Embryonic facial prominence (tissue), 1 donor: Measurements from ENCODE around the gene KRT75.
"Not testable (repeated sequence)": the region's sequence is repeated elsewhere in the genome, so short reads cannot be mapped to it uniquely, and the experiment has no call there.

Experiments used
- DNase-seq: peaks from one replicate; pipeline ENCODE4 v3.0.0-alpha.2; 2016; ENCODE audit errors: extremely low spot score

Gene KRT75

DNA sequence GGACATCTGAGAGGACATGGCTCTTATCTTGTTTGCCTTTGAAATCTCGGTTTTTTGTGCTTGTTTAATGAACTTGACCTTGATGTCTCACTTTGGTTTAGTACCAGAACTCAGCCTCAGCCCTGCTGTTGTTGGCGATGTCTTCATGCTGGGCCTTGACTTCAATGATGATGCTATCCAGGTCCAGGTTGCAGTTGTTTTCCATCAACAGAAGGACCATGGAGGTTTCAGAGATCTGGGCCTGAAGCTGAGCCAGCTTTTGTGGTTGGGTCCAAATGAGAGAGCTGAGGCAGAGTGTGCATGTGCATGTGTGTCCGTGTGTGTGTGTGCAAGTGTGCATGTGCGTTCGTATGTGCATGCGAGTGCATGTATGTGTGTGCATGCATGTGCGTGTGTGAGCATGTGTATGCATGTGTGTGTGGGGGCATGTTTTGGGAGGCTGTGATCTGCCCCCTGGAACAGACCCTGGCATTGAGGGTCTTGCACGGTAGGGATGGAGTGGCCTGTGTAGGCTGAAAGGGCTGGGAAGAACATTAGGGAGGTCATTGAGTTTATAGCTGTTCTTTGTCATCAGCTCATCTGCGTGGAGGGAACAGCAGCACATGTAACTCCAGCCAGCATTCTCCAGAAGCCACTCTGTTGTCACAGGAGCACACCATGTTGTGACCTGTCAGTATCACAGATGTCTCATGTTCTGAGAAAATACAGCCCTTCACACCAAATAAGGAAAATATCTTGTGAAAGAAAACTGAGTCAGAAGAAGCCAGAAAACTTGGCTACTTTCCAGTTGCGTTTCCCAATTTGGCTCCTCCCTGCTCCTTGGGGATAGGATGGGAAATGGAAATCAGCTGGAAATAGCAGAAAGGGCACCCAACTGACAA is 18.1 kb downstream of the KRT75 start:
- DNase-seq, result no peak

DNA sequence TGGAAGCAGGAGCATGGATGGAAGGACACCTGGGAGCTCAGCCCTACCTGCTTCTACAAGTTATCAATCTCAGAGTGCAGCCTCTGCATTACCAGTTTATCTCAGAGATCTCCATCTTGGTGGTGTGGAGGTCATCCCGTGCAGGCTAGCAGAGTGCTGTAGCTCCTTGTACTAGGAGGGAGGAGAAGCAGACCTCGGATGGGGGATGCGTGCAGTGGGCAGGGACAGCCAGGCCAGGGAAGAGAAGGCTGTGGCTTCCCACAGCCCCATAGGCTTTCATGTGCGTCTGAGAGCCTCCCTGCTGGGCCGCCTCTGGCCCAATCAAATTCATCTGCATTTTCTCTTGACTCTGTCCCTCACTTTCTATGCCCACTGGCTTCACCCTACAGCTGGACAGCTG is 19.2 kb downstream of the KRT75 start:
- no peak for DNase-seq

- DNase-seq, result no peak
Observed at GRCh38 chr12:52413782-52414345, 20.3 kb downstream of the KRT75 start.

GRCh38 chr12:52413202-52413601 is 21.0 kb downstream of the KRT75 start:
- DNase-seq, result no peak

DNA sequence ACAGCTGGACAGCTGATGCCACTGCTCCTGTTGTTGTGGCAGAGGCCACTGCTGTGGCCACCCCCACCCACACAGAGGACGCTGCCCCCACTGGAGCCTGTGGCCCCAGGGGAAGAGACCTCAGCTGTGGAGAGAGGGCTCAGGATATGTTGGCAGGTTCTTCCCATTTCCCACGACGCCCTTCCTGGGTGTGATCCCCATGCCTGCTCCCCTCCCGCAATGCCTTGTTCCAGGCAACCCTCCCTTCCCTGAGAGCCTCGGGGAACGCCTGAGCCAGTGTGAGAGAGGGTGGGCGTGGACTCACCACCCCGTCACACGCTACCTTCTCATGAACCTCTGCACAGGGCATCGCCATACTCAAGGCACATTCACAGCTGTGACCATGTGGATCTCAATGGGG is 22.4 kb downstream of the KRT75 start:
- no peak for DNase-seq

GRCh38 chr12:52410589-52411248 is 23.5 kb downstream of the KRT75 start:
- DNase-seq, result not testable (repeated sequence)

DNA sequence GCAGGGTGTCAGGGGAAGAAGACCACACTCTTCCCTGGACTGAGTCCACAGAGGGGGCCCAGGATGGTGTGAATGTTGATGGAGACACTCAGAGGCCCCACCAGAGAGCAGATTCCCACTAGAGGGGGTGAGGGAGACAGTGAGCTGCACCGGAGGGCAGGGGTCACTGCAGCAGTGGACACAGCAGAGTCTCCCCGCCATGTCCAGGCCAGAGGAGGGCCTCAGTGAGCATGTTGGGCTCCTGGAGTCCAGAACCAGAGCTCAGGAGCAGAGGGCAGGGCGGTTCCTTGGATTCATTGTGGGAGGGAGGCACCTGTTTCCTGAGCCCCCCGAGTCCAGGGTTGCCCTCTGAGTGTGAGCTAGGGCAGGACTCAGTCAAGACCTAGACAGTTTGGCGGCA is 26.3 kb downstream of the KRT75 start:
- no peak for DNase-seq

DNA sequence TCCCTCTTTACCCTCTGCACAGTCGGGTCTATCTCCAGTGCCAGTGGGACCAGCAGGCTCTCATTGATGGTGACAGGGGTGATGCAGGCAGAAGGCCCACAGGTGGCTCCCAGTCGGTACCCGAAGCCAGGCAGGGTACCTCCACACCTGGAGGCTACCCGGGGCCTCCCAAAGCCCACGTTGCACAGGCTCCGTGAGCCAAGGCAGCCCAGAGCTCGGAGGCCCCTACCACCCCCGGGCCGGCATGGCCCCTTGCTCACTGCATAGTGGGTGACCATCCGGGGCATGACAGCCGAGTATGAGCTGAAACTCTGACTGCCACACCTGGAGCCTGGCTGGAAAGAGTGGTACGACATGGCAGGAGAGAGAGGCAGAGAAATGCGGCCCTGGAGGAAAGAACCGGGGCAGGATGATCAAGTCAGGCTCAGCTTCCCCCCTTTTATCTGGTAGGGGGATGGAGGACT is 28.2 kb downstream of the KRT75 start, which contains the start of gene KRT82:
Gene KRT82, minus strand, starts transcription at position 414 of the 464 bp plus-strand sequence. Its CDS starts 58 bp downstream, at position 356.
- no peak for DNase-seq

- DNase-seq, result no peak
Observed at GRCh38 chr12:52404951-52405350, 29.2 kb downstream of the KRT75 start.

DNA sequence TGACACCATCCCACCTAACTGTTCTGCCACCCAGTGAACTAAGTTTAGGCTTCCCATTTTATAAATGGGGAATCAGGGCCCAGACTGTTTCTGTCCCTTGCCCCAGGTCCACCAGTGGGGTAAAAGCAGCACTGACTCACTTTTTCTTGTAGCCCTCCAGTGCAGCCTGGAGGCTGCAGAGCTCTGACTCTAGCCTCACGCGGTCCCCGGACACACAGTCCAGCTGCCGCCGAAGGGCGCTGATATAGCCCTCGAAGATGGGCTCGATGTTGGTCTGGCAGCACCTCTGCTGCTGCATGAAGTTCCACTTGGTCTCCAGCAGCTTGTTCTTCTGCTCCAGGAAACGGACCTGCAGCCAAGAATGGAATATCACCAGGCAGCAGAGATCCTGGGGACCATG is 30.6 kb downstream of the KRT75 start:
- DNase-seq, result no peak

- no peak for DNase-seq
Observed at GRCh38 chr12:52402873-52403540, 31.2 kb downstream of the KRT75 start.

- no peak for DNase-seq
Observed at GRCh38 chr12:52402377-52402776, 31.8 kb downstream of the KRT75 start.

DNA sequence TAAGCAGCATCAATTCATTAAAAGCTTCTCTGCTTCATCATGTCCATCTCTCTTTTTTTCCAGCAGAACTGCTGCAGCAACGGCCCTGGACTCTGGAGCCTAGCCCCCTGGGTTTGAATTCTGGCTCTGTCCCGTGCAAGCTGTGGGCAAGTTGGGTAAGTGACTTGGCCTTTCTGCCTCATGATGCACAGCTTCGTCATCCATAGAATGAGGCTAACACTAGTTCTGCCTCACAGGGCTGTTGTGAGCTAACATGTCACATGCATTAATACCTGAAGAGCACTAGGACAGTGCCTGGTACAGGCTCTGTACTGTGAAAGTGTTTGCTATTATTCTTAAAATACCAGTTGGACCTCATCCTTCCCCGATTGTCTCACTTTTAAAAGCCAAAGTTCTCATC is 32.2 kb downstream of the KRT75 start:
- no peak for DNase-seq

DNA sequence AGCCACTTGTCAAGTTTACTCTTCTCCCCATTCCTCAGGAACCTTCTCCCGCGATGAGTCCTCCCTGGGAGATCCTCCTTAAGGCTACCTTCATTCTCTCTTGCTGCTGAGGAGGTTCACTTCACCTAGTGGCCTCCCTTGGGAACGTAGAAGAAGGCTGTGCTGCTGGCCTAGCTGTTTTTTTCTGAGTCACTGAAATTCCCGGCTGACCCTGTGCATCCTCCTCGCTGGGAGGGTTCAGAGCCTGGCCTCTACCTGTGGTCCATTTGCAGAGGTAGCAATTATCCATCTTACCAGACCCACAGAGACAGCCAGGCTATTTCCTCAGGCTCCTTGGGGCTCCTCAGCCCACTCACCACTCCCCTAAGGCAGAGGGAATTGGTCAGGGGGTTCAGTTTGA is 32.6 kb downstream of the KRT75 start:
- no peak for DNase-seq

- DNase-seq, result no peak
Observed at GRCh38 chr12:52400906-52401305, 33.3 kb downstream of the KRT75 start.

DNA sequence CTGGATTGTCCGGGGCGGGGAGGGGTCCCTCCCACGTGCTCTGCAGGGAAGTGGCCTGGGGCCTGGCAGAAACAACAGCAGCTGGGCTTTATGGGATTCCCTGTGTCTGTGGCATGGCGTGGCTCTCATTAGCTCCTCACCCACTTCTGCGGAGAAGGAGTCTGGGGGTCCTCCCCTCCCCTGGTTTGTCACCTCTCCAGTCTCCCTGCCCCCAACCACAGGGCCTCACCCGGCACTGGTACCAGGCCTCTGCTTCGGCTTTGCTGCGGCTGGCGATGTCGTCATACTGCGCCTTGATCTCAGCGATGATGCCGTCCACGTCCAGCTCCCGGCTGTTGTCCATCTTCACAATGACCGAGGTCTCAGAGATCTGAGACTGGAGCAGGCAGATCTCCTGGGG is 34.4 kb downstream of the KRT75 start:
- no peak for DNase-seq

GRCh38 chr12:52398176-52398575 is 36.0 kb downstream of the KRT75 start:
- DNase-seq, result no peak

DNA sequence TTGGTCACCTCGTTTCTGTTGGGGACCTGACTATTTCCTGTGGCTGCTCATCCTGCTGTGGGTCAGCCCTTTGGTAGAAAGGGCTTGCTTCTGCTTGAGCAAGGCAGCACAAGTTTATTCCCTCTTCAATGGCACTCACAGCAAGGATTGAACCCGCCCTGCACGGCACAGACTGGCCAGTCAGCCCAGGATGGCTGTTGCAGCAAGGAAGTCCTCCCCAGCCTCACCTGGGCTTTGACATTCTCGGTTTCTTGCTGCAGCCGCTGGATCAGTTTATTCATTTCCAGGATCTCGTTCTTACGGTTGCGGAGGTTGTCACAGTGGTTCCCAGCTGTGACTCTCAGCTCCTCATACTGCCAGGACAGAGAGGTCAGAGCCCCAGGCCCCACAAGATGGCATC is 37.5 kb downstream of the KRT75 start:
- no peak for DNase-seq

- no peak for DNase-seq
Observed at GRCh38 chr12:52395761-52396434, 38.3 kb downstream of the KRT75 start.

DNA sequence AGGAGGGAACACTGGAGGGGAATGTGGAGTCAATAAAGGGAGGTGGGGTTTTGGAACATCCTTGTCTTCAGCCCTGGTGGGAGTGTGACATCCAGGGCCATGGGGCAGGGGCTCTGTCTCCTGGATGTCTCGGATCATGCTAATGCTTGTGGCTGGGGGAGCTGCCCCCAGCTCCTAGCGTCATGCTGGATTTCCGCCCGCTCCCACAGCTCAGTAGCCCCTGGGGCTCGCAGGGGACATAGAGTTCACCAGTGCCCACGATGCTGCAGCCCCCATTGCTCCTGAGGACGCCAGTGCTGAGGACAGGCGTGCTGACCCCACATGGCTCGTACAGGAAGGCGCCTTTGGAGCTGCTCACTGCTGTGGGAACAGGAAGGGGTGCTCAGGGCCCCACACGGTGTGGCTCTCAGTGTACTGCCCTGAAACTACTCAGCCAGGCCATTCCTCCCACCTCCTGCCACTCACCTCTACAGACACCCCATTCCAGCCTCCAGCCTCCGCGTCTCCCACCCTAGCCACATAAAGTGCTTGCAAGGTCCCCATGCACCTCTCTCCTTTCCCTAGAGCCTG is 39.2 kb downstream of the KRT75 start:
- no peak for DNase-seq

GRCh38 chr12:52392465-52393007 is 41.6 kb downstream of the KRT75 start:
- DNase-seq, result no peak
